Thymus (tissue), 11 donors: ENCODE results near the gene CCDC86. TPM values are rescaled to one million over a fixed set of nuclear protein-coding genes. Genes with fewer than 3 reads are reported as not detected.
A peak's percentile ranks its signal among the peaks of the same experiment; 100 is the strongest.
"Not testable (repeated sequence)": the region's sequence is repeated elsewhere in the genome, so short reads cannot be mapped to it uniquely, and the experiment has no call there.

Source experiments
- DNase-seq, 9 donors: peaks; one replicate each; pipeline ENCODE4 v3.0.0-alpha.2; 2013; ENCODE audit warnings: low spot score in 9 of 9, low read depth in 6 of 9, missing footprints in 1 of 9
- H3K27ac ChIP-seq, 2 donors: one replicate each; pipeline ENCODE4 v1.5.1; 2013; ENCODE audit warnings: control low read depth in 1 of 2, low read depth in 1 of 2, low read length in 1 of 2, mild to moderate bottlenecking in 1 of 2, moderate library complexity in 1 of 2
- H3K27me3 ChIP-seq, 2 donors: one replicate each; pipeline ENCODE4 v1.5.1; 2013; ENCODE audit warnings: low read length in 1 of 2; ENCODE audit not compliant: control insufficient read depth in 2 of 2, insufficient read depth in 1 of 2
- H3K36me3 ChIP-seq, 2 donors: one replicate each; pipeline ENCODE4 v1.5.1; 2013; ENCODE audit warnings: low read length in 1 of 2, mild to moderate bottlenecking in 1 of 2, moderate library complexity in 1 of 2; ENCODE audit not compliant: control insufficient read depth in 2 of 2, insufficient read depth in 2 of 2
- H3K4me1 ChIP-seq, 2 donors: one replicate each; pipeline ENCODE4 v1.5.1; 2013; ENCODE audit warnings: low read length in 2 of 2; ENCODE audit not compliant: control insufficient read depth in 2 of 2, insufficient read depth in 2 of 2
- H3K4me3 ChIP-seq, 2 donors: one replicate each; pipeline ENCODE4 v1.5.1; 2013; ENCODE audit warnings: low read length in 2 of 2, control low read depth in 1 of 2, mild to moderate bottlenecking in 1 of 2
- H3K9me3 ChIP-seq, 2 donors: one replicate each; pipeline ENCODE4 v1.5.1; 2013; ENCODE audit warnings: low read length in 1 of 2, mild to moderate bottlenecking in 1 of 2; ENCODE audit not compliant: control insufficient read depth in 2 of 2, insufficient read depth in 1 of 2
- WGBS: extraction: QIAGEN DNeasy Blood & Tissue Kit; methylation state at CpG from one replicate; pipeline ENCODE4 v1.1.7; 2013; 5-methylcytosine and 5-hydroxymethylcytosine counted together
- polyA plus RNA-seq: library from polyadenylated mRNA; stranded (reverse); fragments of 200-250 nt; gene quantifications from one replicate; pipeline ENCODE4 v1.2.3, GENCODE V29; 2013
- total RNA-seq: library from RNA; stranded (reverse); fragments of 120-200 nt; gene quantifications from one replicate; pipeline ENCODE4 v1.2.4, GENCODE V29; 2013
- donor health status: healthy.

Gene CCDC86
- total and polyA plus RNA-seq, 2 donors, result 9.2 to 11.0 TPM

DNA sequence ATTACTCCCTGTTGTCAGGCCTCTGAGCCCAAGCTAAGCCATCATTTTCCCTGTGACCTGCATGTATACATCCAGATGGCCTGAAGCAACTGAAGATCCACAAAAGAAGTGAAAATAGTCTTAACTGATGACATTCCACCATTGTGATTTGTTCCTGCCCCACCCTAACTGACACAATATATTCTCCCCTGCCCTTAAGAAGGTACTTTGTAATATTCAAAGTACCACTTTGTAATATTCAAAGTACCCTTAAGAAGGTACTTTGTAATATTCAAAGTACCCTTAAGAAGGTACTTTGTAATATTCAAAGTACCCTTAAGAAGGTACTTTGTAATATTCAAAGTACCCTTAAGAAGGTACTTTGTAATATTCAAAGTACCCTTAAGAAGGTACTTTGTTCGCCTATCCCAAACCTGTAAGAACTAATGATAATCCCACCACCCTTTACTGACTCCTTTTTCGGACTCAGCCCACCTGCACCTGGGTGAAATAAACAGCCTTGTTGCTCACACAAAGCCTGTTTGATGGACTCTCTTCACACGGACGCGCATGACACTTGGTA, 18.1 kb upstream of the CCDC86 start:
- not testable (repeated sequence) for H3K36me3 ChIP-seq, H3K9me3 ChIP-seq, H3K4me3 ChIP-seq, H3K27ac ChIP-seq, DNase-seq, H3K27me3 ChIP-seq
- H3K4me1 ChIP-seq, result peaks cover 16 to 29% of the 10 kb centered on the region in 2 donors
- WGBS, result 98% methylated on average over 5 of the region's 5 CpGs

DNA sequence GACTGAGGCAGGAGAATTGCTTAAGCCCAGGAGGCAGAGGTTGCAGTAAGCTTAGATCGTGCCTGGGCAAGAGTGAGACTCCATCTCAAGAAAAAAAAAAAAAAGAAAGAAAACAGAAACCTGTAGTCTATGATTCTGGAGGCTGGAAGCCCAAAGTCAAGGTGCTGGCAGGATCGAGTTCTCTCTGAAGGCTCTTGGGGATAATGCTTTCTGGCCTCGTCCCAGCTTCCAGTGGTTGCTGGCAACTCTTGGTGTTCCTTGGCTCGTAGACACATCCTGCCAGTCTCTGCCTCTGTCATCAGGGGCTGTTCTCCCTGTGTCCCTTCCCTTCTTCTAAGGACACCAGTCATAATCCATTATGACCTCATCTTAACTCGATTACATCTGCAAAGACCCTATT, 16.8 kb upstream of the CCDC86 start:
- Histone ChIP-seq H3K9me3 (no peaks in the 10 kb centered on the region), H3K36me3 (no peaks in the 10 kb centered on the region), H3K27ac (no peak overlapping the region), H3K4me3 (no peak overlapping the region), H3K4me1 (peaks cover 15 to 27% of the 10 kb centered on the region in 2 donors), H3K27me3 (no peaks in the 10 kb centered on the region)
- no peak for DNase-seq
- WGBS, result 95% methylated on average over 5 of the region's 5 CpGs

DNA sequence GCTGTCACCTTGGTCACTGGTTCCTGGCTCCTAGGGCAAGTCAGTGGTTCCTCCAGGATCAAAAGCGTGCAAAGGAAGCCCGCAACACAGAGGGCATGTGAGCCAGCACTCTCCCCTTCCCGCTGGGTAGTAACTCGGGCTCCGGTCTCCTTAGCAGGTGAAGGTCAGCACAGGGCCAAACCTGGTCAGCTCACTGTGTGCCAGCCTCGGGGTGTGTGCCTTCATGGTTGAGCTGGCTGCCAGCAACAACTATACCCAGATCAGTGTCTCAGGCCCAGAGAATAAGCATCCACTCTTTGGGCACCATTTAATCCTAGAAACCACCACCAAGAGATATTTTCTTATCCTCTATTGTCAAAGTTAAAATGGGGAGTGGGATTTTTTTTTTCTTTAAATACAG, 16.1 kb upstream of the CCDC86 start:
- H3K9me3 ChIP-seq, result no peaks in the 10 kb centered on the region
- no peak overlapping the region for H3K4me3 ChIP-seq
- DNase-seq, result no peak
- WGBS, result 82% methylated on average over 6 of the region's 6 CpGs
- H3K27me3 ChIP-seq, result no peaks in the 10 kb centered on the region
- H3K36me3 ChIP-seq, result no peaks in the 10 kb centered on the region
- peaks cover 11 to 22% of the 10 kb centered on the region in 2 donors for H3K4me1 ChIP-seq
- no peak overlapping the region for H3K27ac ChIP-seq

DNA sequence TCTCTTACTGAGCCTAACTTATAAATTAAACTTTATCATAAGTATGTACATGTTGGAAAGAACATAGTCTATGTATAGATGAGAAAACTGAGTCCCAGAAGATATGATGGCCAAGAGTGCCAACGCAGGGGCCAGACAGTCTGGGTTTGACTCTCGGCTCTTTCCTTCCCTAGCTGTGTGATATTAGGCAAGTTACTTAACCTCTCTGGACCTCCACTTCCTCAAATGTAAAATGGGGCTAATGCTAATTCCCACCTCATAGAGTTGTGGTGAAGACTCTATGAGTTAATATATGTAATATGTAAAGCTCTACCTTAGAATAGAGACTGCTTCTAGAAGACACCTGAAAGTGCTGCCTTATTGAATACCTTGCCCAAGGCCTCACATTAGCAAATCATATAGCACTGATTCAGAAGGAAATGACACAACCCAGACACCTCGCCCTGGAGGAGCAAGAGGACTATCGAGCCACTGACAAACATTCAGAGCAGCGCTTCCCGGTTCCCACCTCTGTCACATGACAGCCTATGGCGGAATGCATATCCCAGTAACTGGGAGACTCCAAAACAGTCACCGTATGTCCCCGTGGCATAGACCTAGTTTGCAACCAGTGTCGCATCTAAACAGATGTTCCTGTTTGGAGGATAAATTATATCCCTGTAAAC, 11.3 kb upstream of the CCDC86 start:
- Histone ChIP-seq H3K27me3 (no peaks in the 10 kb centered on the region), H3K9me3 (no peaks in the 10 kb centered on the region), H3K27ac (peak overlapping the region in 1 of 2 donors; percentile 4), H3K4me3 (no peak overlapping the region), H3K4me1 (peaks cover 18 to 41% of the 10 kb centered on the region in 2 donors), H3K36me3 (no peaks in the 10 kb centered on the region)
- WGBS, result 54% methylated on average over 10 of the region's 10 CpGs
- DNase-seq, result no peak

DNA sequence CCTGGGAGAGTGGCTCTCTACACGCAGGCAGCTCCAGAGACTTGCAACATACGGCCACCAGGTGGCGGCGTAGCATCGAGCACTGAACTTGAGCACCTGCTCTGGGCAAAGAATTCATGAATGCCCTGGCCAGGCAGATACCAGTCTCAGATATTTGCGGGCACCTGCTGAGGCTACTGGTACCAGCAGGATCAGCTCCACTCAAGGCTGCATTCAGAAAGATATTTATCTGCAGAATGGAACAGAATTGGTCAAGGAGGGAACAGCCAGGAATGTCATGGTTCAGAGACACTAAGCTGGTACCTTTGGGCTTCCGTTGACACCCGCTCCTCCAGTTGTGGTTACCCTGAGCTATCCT, 10.8 kb upstream of the CCDC86 start:
- WGBS, result 24% methylated on average over 8 of the region's 8 CpGs
- no peak overlapping the region for H3K27ac ChIP-seq
- no peak overlapping the region for H3K4me3 ChIP-seq
- no peaks in the 10 kb centered on the region for H3K9me3 ChIP-seq
- H3K36me3 ChIP-seq, result no peaks in the 10 kb centered on the region
- peaks cover 18 to 46% of the 10 kb centered on the region in 2 donors for H3K4me1 ChIP-seq
- H3K27me3 ChIP-seq, result no peaks in the 10 kb centered on the region
- DNase-seq, result peak in 8 of 9 donors; percentile 66 to 90 (median 76)

DNA sequence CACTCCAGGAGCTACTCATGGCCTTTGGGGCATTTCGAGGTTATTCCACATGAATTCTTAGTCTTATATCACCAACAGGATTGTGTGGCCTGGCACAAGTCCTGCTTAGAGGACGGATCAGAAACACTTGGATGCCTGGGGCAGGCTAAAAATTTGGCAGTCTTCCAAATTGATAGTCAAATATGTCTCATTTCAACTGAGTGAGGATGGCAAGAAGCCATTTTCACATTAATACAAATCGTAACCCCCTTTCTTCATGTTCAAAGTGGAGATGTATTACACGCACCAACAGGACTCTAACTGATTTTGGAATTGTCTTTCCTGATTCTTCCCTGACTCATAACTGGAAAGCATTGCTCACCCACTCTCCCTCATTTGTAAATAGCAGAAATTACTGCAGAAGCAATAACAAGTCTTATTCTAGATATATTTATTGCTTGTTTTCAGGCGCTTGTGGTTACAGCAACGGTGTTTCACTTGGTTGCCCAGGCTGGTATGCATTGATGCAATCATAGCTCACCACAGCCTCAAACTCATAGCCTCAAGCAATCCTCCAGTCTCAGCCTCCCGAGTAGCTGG, 10.3 kb upstream of the CCDC86 start:
- DNase-seq, result no peak
- Histone ChIP-seq H3K9me3 (no peaks in the 10 kb centered on the region), H3K36me3 (no peaks in the 10 kb centered on the region), H3K27ac (no peak overlapping the region), H3K4me3 (no peak overlapping the region), H3K4me1 (peaks cover 18 to 51% of the 10 kb centered on the region in 2 donors), H3K27me3 (no peaks in the 10 kb centered on the region)
- WGBS, result 82% methylated on average over 7 of the region's 7 CpGs

DNA sequence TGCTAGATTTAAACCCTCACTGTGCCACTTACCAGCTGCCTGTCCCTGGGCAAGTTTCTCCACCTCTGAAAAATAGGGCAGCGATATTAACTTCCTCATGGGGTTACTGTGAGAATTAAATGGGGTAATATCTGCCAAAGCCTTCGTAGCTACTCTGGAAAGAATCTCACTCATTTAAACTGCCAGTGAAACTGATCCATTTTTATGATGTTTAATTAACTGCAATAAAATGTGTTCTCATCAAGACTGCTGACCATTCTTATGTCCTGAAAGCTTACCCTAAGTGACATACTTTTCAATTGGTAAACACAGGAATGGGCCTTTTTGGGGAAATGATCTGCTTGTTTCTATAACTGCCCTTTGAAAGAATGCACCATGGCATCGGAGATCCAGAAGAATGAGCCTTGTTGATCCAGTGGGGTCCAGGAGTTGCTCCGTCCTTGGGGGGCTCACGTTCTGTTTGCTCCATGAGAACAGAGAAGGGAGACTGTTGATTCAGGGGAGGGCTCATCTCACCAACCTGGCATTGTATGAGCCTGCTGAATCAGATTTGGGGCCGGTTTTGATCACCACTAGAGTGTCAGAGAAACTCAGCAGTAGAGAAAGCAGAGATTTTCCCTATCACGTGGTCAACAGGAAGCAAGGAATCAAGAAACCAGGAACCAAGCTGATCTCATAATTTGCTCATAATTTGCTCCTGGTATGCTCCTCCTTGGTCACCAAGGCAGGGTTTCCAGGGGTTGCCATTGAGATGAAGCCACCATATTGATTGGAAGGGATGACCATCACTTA, 7.0 kb upstream of the CCDC86 start:
- peaks cover 34 to 81% of the 10 kb centered on the region in 2 donors for H3K4me1 ChIP-seq
- WGBS, result 77% methylated on average over 7 of the region's 7 CpGs
- no peaks in the 10 kb centered on the region for H3K36me3 ChIP-seq
- no peak overlapping the region for H3K4me3 ChIP-seq
- no peaks in the 10 kb centered on the region for H3K27me3 ChIP-seq
- peak overlapping the region in 1 of 2 donors; percentile 58 for H3K27ac ChIP-seq
- DNase-seq, result no peak
- no peaks in the 10 kb centered on the region for H3K9me3 ChIP-seq

DNA sequence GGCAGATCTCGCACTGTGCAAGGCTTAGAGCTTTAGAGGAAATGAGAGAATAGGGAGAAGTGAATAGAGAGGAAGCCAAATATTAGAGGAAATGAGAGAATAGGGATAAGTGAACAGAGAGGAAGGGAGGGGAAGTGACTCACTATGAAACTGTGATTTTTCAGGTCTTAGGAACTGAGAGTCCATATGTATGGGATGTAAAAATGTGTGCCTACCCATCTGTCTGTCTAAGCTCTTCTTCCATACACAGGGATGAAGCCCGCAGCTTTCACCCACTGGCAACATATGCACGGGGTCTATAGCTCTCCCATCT, 6.4 kb upstream of the CCDC86 start:
- Histone ChIP-seq H3K4me1 (peaks cover 34 to 81% of the 10 kb centered on the region in 2 donors), H3K27me3 (no peaks in the 10 kb centered on the region), H3K9me3 (no peaks in the 10 kb centered on the region), H3K4me3 (no peak overlapping the region), H3K36me3 (no peaks in the 10 kb centered on the region), H3K27ac (no peak overlapping the region)
- DNase-seq, result no peak
- 96% methylated on average over 3 of the region's 3 CpGs for WGBS

DNA sequence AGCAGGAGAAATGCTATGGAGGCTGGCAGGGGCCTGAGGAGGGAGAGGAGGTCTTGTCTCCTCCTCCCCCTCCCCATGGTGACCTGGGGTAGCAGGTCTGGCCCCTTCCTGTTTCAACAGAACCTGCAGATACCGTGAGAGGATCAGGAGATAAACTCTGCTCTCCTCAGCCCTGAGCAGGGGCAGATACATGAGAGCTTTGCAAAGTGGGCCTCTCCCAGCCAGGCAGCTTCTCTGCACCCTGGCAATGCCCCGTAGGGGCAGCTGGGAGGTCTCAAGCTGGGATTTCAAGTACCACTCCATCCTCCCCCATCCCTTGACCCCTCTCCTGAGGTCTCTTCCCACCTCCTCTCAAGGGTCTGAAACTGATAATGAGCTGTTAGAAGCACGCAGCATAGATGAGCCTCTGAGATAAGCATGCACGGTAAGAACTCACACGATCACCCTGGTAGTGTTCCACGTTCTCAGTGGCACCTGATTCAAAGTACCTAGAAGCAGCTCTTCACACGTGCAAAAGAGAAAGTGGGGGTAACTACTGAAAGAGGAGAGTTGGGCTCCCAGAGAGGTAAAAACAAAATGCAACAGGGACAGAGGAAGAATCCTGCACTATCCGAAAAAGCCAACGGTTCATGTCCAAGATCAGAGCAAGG, 4.9 kb upstream of the CCDC86 start:
- H3K4me3 ChIP-seq, result no peak overlapping the region
- H3K27me3 ChIP-seq, result no peaks in the 10 kb centered on the region
- peak in 1 of 9 donors; percentile 71 for DNase-seq
- H3K9me3 ChIP-seq, result no peaks in the 10 kb centered on the region
- H3K36me3 ChIP-seq, result no peaks in the 10 kb centered on the region
- peak overlapping the region in 1 of 2 donors; percentile 84 for H3K27ac ChIP-seq
- 43% methylated on average over 9 of the region's 9 CpGs for WGBS
- H3K4me1 ChIP-seq, result peaks cover 33 to 79% of the 10 kb centered on the region in 2 donors
